Right hindlimb (tissue), 1 donor: ENCODE results near the gene NTN1.
A peak's percentile ranks its signal among the peaks of the same experiment; 100 is the strongest.

Experiments used
- DNase-seq: peaks from one replicate; pipeline ENCODE4 v3.0.0-alpha.2; 2018

NTN1 gene

DNA sequence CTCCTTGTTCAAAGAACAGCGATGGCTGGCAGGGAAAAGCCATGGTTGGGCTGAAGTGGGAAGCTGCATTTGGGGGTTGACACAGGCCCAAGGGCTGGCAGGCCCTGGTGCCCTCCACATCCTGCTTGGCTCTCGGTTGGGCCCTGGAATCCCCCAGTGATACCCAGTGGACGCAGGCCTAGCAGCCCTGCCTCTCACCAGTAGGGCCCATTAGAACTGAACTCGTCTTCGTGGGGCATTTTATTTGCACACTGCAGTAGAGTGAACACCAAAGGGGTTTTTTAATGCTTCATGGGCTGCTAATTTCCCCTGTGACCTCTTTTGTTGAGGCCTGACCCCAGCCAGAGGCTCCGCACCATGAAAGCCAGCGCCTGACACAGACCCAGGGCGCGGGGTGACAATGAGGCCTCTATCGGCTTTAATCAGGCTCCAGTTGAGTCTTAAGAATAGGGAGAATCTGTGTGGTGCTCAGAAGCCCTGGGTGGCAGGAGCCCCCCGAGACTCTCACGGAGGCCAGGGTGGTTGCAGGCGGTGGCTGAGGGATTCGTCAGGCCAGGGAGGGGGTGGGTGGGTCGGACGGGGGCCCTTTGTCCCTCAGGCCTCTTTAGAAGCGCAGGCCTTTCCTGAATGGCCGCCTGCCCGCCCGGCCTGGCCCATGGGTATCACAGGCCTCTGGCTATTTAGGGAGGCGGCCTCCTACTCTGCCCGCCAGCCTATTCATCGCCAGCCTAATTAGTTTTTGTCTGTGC lies 199.3 kb downstream of the NTN1 start:
- DNase-seq = no peak

- DNase-seq = no peak
Observed at GRCh38 chr17:9221147-9221921, 200.0 kb downstream of the NTN1 start.

GRCh38 chr17:9221922-9222180 lies 200.5 kb downstream of the NTN1 start:
- DNase-seq = no peak

GRCh38 chr17:9223531-9223930 lies 202.2 kb downstream of the NTN1 start:
- no peak for DNase-seq

DNA sequence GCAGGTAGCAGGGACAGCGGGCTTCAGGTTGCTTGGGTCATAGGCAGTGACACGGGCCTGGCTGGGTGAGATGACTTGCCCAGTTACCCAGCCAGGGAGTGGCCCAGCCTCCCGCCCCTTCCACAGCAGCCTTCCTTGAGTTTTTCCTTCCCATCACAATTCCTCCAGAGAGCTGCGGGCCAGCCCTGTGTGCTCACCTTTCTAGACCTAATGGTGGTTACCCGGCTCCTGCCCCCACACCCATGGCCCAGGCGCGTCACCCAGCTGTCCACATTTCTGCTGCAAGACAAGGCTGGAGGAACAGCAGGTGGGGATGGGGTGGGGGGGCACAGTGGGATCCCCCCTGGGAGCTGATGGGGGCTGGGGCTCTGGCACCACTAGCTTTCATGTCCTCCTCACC lies 203.2 kb downstream of the NTN1 start:
- no peak for DNase-seq

GRCh38 chr17:9225305-9226101 lies 204.2 kb downstream of the NTN1 start:
- DNase-seq = no peak

- DNase-seq = no peak
Observed at GRCh38 chr17:9226130-9226793, 205.0 kb downstream of the NTN1 start.

DNA sequence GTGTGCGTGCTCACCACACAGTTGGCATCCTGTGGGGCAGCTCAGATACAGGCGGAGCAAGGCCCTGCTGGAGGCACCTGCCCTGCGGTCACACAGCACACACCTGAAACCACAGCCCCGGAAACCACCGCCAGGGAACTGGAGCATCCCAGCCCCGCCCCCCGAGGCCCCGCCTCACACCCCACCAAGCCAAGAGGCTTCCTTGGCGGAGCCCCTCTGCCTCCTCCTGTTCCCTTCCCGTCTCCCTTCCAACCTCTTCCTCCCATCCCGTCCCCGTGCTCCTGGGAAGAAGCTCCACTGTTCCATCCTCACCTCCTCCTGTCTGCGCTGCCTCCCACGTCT lies 205.5 kb downstream of the NTN1 start:
- DNase-seq = no peak

- DNase-seq = no peak
Observed at GRCh38 chr17:9227819-9228407, 206.6 kb downstream of the NTN1 start.

GRCh38 chr17:9228408-9229159 lies 207.3 kb downstream of the NTN1 start:
- DNase-seq = peak; percentile 62

DNA sequence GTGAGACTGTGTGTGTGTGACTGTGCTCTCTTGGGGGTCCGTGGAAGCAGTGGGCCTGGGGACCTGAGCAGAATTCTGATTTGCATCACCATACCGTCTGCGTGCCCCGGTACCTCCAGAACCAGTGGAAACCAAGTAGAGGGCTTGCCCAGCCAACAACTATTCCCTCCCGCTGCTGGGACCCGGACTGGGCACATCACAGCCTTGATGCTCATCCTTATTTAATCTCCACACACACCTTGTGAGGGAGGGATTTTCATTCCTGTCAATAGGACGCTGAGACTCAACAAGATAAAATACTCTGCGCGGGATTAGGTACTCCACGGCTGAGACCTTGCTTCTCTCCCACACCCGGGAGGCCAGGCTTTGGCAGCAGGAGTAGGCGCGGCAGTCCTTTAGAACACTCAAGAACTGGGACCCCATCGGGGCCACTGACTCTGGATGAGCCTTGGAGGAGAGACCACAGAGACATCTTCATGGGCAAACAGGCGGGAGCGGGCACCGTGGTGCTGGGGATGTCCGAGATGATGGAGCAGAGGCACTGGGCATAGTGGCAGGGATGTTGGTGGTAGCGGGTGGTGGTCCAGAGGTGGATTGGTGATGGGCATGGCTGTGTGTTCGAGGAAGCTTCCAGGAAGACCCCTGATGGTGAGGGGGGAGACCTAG lies 208.0 kb downstream of the NTN1 start:
- DNase-seq = no peak

GRCh38 chr17:9229826-9230201 lies 208.5 kb downstream of the NTN1 start:
- no peak for DNase-seq

DNA sequence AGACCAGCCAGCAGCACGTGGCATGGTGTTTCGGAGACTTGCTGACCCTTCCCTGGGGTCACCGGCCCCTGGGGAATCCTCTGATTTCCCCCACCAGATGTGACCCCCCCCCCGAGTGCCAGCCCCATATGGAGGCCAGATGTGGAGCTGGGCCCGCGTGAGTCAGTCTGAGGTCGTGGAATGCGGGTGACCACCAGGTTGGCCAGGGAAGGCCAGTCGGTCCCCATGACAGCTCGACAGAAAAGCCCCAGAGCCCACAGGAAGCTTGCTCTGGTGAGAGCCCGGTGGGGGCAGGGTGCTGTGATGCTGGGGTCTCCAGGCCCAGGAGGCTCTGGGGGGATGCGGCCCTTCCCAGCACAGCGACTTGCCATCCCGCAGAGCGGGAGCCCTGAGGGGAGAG lies 209.0 kb downstream of the NTN1 start:
- DNase-seq = no peak

DNA sequence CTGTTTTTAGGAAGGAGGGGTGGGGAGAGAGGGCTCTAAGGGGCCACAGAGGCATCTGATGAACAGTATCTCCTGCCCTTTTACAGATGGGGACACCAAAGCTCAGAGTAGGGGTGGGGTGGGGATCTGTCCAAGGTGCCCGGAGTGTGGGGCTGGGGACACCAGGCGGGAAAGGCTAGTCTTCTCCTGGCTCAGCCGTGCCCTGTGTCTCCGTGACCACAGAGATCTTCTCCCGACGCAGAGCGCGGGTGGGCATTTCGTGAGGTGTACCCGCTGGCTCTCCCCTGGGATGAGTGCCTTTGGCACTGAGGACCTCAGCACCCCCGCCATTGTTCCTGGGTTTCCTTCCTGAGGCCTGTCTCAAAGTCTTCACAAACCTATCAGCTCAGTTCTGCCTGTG lies 209.6 kb downstream of the NTN1 start:
- no peak for DNase-seq

DNA sequence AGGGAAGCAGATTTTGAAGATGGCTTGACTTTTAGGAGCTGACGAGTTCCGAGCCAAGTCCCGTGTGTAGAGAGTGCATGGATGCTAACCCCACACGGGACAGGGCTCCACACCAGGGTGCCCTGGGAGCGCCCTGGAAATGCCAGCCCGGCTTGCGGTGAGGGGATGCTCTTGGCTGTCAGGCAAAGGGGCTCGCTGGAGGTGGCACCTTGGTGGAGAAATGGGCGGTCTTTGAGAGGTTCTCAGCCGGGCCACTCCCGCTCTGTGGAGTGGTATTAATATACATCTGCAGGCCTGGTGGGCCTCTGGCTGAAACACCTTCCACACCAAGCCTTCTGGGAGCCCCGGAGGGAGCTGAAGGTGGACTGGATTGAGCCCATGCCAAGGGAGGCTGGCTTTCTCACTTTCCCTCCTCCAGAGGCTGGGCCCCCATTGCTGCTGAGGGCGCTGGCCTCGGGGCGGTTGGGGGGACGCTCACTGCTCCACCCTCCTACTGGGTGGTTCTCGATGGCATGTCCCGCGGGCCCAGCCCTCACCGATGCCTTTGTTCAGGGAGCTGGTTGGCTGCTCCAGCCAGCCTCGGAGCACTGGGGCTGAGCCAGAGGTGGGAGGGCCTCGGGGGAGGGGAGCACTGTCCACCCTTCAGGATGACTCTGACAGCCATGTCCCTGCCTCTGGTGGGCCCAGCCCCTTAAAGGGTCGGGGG lies 210.3 kb downstream of the NTN1 start:
- no peak for DNase-seq

DNA sequence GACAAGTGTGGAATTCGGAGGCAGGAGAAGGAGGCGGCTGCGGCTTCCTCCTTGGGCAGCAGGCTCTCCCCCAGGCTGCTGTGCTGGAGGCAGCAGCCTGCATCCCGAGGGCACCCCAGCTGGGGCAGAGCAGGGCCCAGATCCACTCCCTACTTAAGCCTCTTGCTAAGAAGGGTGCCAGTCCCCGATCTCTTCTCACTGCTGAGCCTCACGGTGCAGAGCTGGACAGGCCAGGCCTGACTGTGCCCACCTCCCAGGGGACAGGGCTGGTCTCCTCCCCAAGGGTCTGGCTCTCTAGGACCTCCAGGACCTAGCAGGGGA lies 210.8 kb downstream of the NTN1 start:
- no peak for DNase-seq

DNA sequence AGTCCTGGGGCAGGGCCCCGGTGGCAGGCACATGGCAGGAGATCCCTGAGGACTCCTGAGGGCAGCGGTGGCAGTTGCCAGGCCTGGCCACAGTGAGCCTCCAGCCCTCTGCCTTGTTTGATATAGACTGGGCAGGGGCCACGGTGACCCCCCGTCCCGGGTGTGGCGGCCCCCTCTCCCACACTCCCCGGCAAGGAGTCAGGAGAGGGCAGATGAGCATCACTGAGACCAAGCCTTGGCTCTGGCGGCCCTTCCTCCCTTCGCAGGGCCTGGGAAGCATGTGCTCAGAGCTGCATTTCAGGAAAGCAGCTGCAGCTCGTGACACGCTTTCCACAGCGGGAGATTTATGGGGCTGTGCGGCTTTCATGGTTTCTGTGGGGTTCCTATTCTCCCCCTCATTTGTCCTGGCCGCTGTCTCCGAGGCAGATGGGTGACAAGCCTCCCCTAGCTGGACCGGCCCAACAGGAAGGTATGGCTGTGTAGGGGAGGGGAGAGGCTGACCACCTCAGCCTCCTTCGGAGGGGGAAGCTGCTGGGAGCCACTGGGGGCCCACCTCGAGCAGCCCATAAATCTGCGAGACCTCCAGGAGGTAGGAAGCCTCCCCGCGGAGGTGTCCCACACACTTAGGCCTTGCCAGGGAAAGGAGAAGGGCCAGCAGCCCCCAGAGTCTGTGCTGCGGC lies 211.4 kb downstream of the NTN1 start:
- peak; percentile 79 for DNase-seq

GRCh38 chr17:9233271-9233599 lies 211.9 kb downstream of the NTN1 start:
- no peak for DNase-seq

DNA sequence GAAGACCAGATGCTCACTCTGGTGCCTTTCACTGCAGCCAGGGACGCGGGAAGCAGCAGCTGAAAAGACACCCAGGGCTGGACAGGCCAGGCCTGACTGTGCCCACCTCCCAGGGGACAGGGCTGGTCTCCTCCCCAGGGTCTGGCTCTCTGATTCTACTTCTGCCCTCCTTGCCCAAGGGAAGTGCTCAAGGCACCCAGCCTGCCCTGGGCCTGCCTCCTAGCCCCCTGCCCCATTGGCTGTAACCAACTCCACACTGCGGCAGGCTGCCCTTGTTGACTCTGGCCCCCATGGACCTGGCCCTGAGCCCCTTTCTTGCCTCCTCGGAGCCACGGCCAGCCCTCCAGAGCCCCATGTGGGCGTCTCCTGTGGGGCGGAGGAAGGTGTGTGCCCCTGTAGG lies 212.5 kb downstream of the NTN1 start:
- DNase-seq = no peak

- DNase-seq = no peak
Observed at GRCh38 chr17:9234389-9234945, 213.2 kb downstream of the NTN1 start.

DNA sequence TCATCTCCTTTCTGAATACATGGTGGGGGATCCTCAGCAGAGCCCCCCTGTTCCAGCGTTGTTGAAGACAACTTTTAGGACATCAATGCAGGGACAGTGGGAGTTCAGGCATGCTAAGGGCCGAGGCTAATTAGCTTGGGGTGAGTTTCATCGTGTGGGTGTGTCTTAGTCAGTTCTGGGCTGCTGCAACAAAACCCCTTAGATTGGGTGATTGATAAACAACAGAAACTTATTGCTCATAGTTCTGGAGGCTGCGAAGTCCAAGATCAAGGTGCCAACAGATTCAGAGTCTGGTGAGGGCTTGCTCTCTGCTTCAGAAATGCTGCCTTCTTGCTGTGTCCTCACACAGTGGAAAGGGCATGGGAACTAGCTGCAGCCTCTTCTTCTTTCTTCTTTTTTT lies 214.0 kb downstream of the NTN1 start:
- no peak for DNase-seq
